Measurements from ENCODE around the gene CCDC27. TPM values are rescaled to one million over a fixed set of nuclear protein-coding genes. Genes with fewer than 3 reads are reported as not detected.
A peak's percentile ranks its signal among the peaks of the same experiment; 100 is the strongest.

CCDC27 gene
- total RNA-seq, 1 donor from 2014 or later = not detected

DNA sequence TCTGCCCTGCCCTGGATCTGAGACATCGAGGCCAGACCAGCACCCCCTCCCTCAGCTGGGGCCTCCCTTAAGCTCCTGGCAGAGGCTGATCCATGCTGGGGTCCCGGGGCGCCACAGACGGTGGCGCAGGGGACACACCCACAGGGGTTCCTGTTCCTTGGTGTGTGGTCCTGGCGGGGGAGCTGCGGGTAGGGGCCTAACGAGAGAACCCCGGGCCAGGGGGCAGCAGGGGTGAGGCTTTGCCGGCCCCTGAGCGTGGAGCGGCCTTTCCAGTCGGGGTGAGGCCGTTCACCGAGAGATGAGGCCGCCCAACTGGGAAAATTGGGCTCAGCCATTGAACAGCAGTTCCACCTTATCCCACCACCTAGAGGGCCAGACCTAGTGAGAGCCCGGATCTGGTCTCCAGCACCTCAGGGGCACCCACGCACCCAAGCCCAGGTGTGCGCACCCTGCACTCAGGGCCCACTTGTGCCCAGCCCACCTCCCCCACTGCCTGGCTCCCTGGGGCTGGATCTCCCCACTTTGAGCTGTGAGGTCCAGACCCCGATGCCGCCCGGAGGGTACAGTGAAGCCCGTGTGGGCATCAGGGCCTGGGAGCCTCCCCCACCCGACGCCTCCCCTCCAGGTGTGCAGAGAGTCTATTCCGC is 45.5 kb upstream of the CCDC27 start:
- peaks cover 5% of the 10 kb centered on the region for H3K4me1 Mint-ChIP-seq (ENCODE audit: unreplicated experiment)
- TF ChIP-seq CTCF (conservative IDR thresholded peaks at IDR 0.05) = no peak
- H3K36me3 Mint-ChIP-seq = no peaks in the 10 kb centered on the region
- H3K9me3 Mint-ChIP-seq = no peaks in the 10 kb centered on the region
- DNase-seq (ENCODE audit: extremely low spot score, unreplicated experiment) = no peak
- peaks cover 24% of the 10 kb centered on the region for H3K27me3 Mint-ChIP-seq
- H3K4me3 Mint-ChIP-seq = no peak overlapping the region
- no peak overlapping the region for H3K27ac Mint-ChIP-seq

DNA sequence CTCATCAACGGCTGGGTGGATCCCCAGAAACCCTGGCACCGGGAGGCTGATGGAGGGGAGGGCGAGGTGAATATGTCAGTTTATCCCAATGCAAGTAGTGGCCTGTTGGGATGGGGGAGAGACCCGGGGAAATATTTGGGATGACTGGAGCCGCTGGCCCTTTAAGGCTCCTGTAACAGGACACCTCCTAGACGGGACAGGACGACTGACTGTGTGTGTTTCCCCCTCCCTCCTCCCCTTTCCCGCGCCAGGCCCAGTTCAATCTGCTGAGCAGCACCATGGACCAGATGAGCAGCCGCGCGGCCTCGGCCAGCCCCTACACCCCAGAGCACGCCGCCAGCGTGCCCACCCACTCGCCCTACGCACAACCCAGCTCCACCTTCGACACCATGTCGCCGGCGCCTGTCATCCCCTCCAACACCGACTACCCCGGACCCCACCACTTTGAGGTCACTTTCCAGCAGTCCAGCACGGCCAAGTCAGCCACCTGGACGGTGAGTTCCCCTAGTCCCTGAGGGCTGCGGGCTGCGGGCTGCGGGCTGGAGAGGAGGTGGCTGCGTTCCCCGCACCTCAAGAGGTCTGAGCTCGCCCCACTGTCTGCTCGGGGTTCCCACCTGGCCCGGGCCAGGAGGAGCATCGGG is 44.8 kb upstream of the CCDC27 start:
- Mint-ChIP-seq H3K4me3 (peak overlapping the region; percentile 76), H3K4me1 (ENCODE audit: unreplicated experiment) (peaks cover 11% of the 10 kb centered on the region), H3K9me3 (no peaks in the 10 kb centered on the region), H3K27ac (no peak overlapping the region), H3K27me3 (peaks cover 30% of the 10 kb centered on the region), H3K36me3 (no peaks in the 10 kb centered on the region)
- no peak for DNase-seq (ENCODE audit: extremely low spot score, unreplicated experiment)
- no peak for TF ChIP-seq CTCF (conservative IDR thresholded peaks at IDR 0.05)

DNA sequence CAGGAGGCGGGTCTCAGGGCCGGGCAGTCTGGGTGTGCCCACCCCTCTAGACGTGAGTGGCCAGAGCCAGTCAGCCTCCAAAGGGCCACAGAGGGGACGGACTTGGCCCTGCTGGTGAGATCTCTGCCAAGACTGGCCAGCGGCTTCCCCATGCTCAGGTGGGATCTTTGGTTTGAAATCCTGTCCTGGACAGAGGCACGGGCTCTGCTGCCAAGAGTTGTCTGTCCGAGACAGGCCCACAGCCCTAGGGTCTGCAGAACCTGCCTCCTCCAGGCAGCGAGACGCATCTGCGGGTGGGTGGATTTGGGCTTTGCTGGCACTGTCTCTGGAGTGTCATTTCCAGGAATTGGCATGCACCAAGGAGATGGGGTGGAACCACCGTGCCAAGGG is 44.3 kb upstream of the CCDC27 start:
- Mint-ChIP-seq H3K9me3 (no peaks in the 10 kb centered on the region), H3K27ac (no peak overlapping the region), H3K4me1 (ENCODE audit: unreplicated experiment) (peaks cover 11% of the 10 kb centered on the region), H3K4me3 (no peak overlapping the region), H3K27me3 (peaks cover 30% of the 10 kb centered on the region), H3K36me3 (no peaks in the 10 kb centered on the region)
- TF ChIP-seq CTCF (conservative IDR thresholded peaks at IDR 0.05) = no peak
- no peak for DNase-seq (ENCODE audit: extremely low spot score, unreplicated experiment)

DNA sequence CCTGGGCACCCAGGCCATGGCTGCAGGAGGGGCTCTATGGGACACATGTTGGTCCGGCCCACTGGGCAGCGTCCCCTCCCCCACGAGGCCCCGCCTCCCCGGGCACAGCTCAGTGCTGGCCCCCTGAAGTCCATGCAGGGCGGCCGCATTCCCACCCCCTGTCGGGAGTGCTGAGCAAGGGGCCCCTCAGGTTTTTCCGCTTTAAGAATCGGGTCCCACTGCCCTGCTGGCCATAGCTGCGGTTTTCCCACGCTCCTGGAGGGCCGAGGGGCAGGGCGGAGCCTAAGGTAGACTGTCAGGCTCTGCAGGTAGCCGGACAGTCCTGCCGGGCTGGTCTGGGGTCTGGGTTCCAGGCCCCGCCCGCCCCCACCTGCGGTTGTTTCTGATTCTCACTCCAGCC is 43.5 kb upstream of the CCDC27 start:
- no peak for DNase-seq (ENCODE audit: extremely low spot score, unreplicated experiment)
- no peaks in the 10 kb centered on the region for H3K36me3 Mint-ChIP-seq
- H3K4me3 Mint-ChIP-seq = no peak overlapping the region
- no peak for TF ChIP-seq CTCF (conservative IDR thresholded peaks at IDR 0.05)
- no peak overlapping the region for H3K27ac Mint-ChIP-seq
- H3K27me3 Mint-ChIP-seq = peaks cover 30% of the 10 kb centered on the region
- H3K4me1 Mint-ChIP-seq (ENCODE audit: unreplicated experiment) = peaks cover 11% of the 10 kb centered on the region
- H3K9me3 Mint-ChIP-seq = no peaks in the 10 kb centered on the region

- Mint-ChIP-seq H3K4me1 (ENCODE audit: unreplicated experiment) (peaks cover 11% of the 10 kb centered on the region), H3K4me3 (peak overlapping the region; percentile 22), H3K27ac (no peak overlapping the region), H3K9me3 (no peaks in the 10 kb centered on the region), H3K36me3 (no peaks in the 10 kb centered on the region), H3K27me3 (peaks cover 28% of the 10 kb centered on the region)
- no peak for DNase-seq (ENCODE audit: extremely low spot score, unreplicated experiment)
- no peak for TF ChIP-seq CTCF (conservative IDR thresholded peaks at IDR 0.05)
These were observed 42.0 kb upstream of the CCDC27 start for GRCh38 chr1:3710251-3710650.
